Panc1 (cell line): ENCODE measurements around the gene INO80. TPM values are rescaled to one million over a fixed set of nuclear protein-coding genes. Genes with fewer than 3 reads are reported as not detected.

Source experiments
- ATAC-seq: fragments of 200-7000 bp; cut with Tn5 transposase; 2 replicates; pipeline ENCODE4 v1.9.1; 2020; ENCODE audit warnings: mild to moderate bottlenecking, moderate library complexity
- BruUV-seq: library from RNA; stranded (reverse); fragments of 400-500 nt; replicated peaks from 2 replicates; lab custom pipeline; 2021; lab: Mats Ljungman, UMichigan
- CTCF ChIA-PET: fragments of 300-600 bp; sonication (Branson Sonifier 250); formaldehyde crosslinking; loops from one replicate; lab custom pipeline; 2022; ENCODE audit warnings: antibody characterized with exemption; lab: Charles Lee
- POLR2A ChIA-PET: fragments of 300-600 bp; sonication (Branson Sonifier 250); formaldehyde crosslinking; loops from one replicate; lab custom pipeline; 2022; ENCODE audit warnings: antibody characterized with exemption; lab: Charles Lee
- DNase-seq: peaks from one replicate; pipeline ENCODE4 v3.0.0-alpha.2; 2010; ENCODE audit warnings: low read depth, low spot score
- H3K27ac ChIP-seq: 2 replicates; pipeline ENCODE4 v1.5.1; 2011; ENCODE audit warnings: mild to moderate bottlenecking, low read length, inconsistent platforms
- H3K27me3 ChIP-seq: fragments of 200-500 bp; sonication (Bioruptor generic); 2 replicates; pipeline ENCODE4 v1.6.0; 2014; ENCODE audit warnings: low read length, inconsistent platforms; ENCODE audit not compliant: control insufficient read depth, insufficient read depth
- H3K36me3 ChIP-seq: fragments of 200-500 bp; sonication (Bioruptor generic); 2 replicates; pipeline ENCODE4 v1.5.1; 2014; ENCODE audit warnings: inconsistent platforms, mild to moderate bottlenecking, low read length, moderate library complexity; ENCODE audit not compliant: control insufficient read depth, insufficient read depth
- H3K4me1 ChIP-seq: 2 replicates; pipeline ENCODE4 v1.5.1; 2011; ENCODE audit warnings: inconsistent platforms, mild to moderate bottlenecking, low read length, moderate library complexity; ENCODE audit not compliant: control insufficient read depth, insufficient read depth
- H3K4me3 ChIP-seq, 2 experiments: 2 replicates each; pipeline ENCODE4 v1.5.1; 2011 to 2012; ENCODE audit warnings: low read depth in 2 of 2, low read length in 2 of 2, mild to moderate bottlenecking in 2 of 2, inconsistent platforms in 1 of 2, moderate library complexity in 1 of 2
- H3K9me3 ChIP-seq: fragments of 200-500 bp; sonication (Bioruptor generic); 2 replicates; pipeline ENCODE4 v1.5.1; 2014; ENCODE audit warnings: low read depth, mild to moderate bottlenecking, inconsistent platforms, low read length, moderate library complexity; ENCODE audit not compliant: control insufficient read depth, insufficient read depth
- POLR2AphosphoS5 ChIP-seq: IDR thresholded peaks from 2 replicates; pipeline ENCODE4 v1.6.1; 2012; ENCODE audit warnings: mild to moderate bottlenecking, low read depth, low read length, moderate library complexity
- SIN3A ChIP-seq: IDR thresholded peaks from 2 replicates; pipeline ENCODE4 v1.6.1; 2012; ENCODE audit warnings: low read depth, mild to moderate bottlenecking, low read length, moderate library complexity, borderline replicate concordance; ENCODE audit not compliant: insufficient read depth
- TCF7L2 ChIP-seq: IDR thresholded peaks from 2 replicates; pipeline ENCODE4 v1.6.1; 2011; ENCODE audit warnings: mild to moderate bottlenecking, low read depth, low read length, inconsistent platforms
- in situ Hi-C: cut with HindIII; loops from 2 replicates; pipeline ENCODE4 v1.10.0; 2016; ENCODE audit warnings: low sequenced_read_pairs, low pct_unique_long_range_greater_than_20kb
- intact Hi-C: fragments of 100-400 bp; cut with micrococcal nuclease; formaldehyde crosslinking; loops from one replicate; pipeline ENCODE4 v1.10.0; 2022; ENCODE audit not compliant: unreplicated experiment
- total RNA-seq: library from RNA; stranded (reverse); gene quantifications from one replicate; pipeline ENCODE4 v1.2.1, GENCODE V29; 2021; ENCODE audit not compliant: unreplicated experiment
- TF ChIP-seq, protein P1 (sequence below): fragments of 450-650 bp; IDR thresholded peaks from 2 replicates; pipeline ENCODE4 v1.5.1; 2017; ENCODE audit warnings: mild to moderate bottlenecking
- TF ChIP-seq, protein P2 (sequence below), 2 experiments: IDR thresholded peaks; 2 replicates each; pipeline ENCODE4 v1.6.1; 2011 to 2012; ENCODE audit warnings: low read depth in 2 of 2, control low read depth in 1 of 2, low read length in 1 of 2, mild to moderate bottlenecking in 1 of 2, moderate library complexity in 1 of 2; ENCODE audit not compliant: insufficient read depth in 1 of 2

The INO80 gene
- total RNA-seq, 1 experiment from 2014 or later, result 26.2 TPM

DNA sequence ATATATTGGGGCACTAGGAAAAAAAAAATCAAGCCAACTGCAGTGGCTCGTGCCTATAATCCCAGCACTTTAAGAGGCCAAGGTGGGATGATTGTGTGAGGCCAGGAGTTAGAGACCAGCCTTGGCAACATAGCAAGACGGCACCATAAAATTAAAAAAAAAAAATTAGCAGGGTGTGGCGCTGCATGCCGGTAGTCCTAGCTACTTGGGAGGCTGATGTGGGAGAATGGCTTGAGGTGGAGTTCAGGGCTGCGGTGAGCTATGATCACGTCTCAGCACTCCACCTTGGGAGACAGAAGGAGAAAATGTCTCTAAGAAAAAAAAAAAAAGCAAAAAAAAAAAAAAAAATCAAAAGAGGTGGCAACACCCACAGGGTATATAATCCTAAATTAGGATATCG lies 49.6 kb downstream of the INO80 start:
- Histone ChIP-seq H3K9me3 (peaks cover 13% of the 10 kb centered on the region; the same call in 1 of the 2 replicates), H3K4me1 (no peaks in the 10 kb centered on the region), H3K27ac (no peak overlapping the region), H3K4me3 (no peak overlapping the region), H3K27me3 (no peaks in the 10 kb centered on the region), H3K36me3 (peaks cover 31% of the 10 kb centered on the region)
- intact Hi-C loops (no loop called here), in situ Hi-C loops (no loop called here)
- ChIA-PET POLR2A (interaction anchor here (0.7 kb wide), 1 partner anchor 18 kb away, joined by 9 read pairs; no protein-coding TSS in a partner anchor), CTCF (no interaction called here)
- TF ChIP-seq SIN3A (no peak), TCF7L2 (no peak), POLR2AphosphoS5 (no peak)
- TF ChIP-seq, protein P1, sequence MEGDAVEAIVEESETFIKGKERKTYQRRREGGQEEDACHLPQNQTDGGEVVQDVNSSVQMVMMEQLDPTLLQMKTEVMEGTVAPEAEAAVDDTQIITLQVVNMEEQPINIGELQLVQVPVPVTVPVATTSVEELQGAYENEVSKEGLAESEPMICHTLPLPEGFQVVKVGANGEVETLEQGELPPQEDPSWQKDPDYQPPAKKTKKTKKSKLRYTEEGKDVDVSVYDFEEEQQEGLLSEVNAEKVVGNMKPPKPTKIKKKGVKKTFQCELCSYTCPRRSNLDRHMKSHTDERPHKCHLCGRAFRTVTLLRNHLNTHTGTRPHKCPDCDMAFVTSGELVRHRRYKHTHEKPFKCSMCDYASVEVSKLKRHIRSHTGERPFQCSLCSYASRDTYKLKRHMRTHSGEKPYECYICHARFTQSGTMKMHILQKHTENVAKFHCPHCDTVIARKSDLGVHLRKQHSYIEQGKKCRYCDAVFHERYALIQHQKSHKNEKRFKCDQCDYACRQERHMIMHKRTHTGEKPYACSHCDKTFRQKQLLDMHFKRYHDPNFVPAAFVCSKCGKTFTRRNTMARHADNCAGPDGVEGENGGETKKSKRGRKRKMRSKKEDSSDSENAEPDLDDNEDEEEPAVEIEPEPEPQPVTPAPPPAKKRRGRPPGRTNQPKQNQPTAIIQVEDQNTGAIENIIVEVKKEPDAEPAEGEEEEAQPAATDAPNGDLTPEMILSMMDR, result no peak
- TF ChIP-seq, protein P2, sequence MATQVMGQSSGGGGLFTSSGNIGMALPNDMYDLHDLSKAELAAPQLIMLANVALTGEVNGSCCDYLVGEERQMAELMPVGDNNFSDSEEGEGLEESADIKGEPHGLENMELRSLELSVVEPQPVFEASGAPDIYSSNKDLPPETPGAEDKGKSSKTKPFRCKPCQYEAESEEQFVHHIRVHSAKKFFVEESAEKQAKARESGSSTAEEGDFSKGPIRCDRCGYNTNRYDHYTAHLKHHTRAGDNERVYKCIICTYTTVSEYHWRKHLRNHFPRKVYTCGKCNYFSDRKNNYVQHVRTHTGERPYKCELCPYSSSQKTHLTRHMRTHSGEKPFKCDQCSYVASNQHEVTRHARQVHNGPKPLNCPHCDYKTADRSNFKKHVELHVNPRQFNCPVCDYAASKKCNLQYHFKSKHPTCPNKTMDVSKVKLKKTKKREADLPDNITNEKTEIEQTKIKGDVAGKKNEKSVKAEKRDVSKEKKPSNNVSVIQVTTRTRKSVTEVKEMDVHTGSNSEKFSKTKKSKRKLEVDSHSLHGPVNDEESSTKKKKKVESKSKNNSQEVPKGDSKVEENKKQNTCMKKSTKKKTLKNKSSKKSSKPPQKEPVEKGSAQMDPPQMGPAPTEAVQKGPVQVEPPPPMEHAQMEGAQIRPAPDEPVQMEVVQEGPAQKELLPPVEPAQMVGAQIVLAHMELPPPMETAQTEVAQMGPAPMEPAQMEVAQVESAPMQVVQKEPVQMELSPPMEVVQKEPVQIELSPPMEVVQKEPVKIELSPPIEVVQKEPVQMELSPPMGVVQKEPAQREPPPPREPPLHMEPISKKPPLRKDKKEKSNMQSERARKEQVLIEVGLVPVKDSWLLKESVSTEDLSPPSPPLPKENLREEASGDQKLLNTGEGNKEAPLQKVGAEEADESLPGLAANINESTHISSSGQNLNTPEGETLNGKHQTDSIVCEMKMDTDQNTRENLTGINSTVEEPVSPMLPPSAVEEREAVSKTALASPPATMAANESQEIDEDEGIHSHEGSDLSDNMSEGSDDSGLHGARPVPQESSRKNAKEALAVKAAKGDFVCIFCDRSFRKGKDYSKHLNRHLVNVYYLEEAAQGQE (IDR thresholded peaks at IDR 0.05; ENCODE audit: insufficient read depth in 1 of 2, low read depth in 2 of 2, low read length in 1 of 2), result no peak
- no TSS peak for BruUV-seq
- DNase-seq (no peak), ATAC-seq (no peak)

DNA sequence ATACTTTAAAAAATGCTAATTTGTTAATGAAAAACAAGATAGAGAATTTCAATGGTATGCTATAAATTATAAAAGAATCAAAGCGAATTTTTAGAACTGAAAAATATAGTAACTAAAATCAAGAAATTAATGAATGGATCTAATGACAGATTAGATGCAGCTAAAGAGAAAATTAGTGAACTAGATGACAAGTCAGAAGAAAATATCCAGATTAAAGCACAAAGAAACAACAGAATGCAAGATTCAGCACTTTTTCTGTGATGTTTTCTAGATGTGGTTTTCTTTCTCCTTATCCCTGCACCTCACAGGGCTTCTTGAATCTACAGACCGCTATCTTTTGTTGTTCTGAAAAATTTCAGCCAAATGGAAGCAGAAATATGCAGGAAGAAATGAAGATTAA lies 54.4 kb downstream of the INO80 start:
- Histone ChIP-seq H3K9me3 (peaks cover 13% of the 10 kb centered on the region; the same call in 1 of the 2 replicates), H3K4me3 (no peak overlapping the region), H3K36me3 (peaks cover 27% of the 10 kb centered on the region; the same call in 1 of the 2 replicates), H3K27ac (no peak overlapping the region), H3K27me3 (no peaks in the 10 kb centered on the region), H3K4me1 (no peaks in the 10 kb centered on the region)
- ATAC-seq (no peak), DNase-seq (no peak)
- TF ChIP-seq, protein P2 (IDR thresholded peaks at IDR 0.05; ENCODE audit: insufficient read depth in 1 of 2, low read depth in 2 of 2, low read length in 1 of 2), result no peak
- TF ChIP-seq SIN3A, result no peak
- TF ChIP-seq POLR2AphosphoS5, result no peak
- no peak for TF ChIP-seq TCF7L2
- TF ChIP-seq, protein P1, result no peak
- ChIA-PET POLR2A (interaction anchor here (0.6 kb wide), 1 partner anchor 10 kb away, joined by 3 read pairs; no protein-coding TSS in a partner anchor), CTCF (no interaction called here)
- BruUV-seq, result no TSS peak
- in situ Hi-C loops, result no loop called here
- intact Hi-C loops, result no loop called here
